ENCODE data around the gene ATP5MC2. TPM values are rescaled to one million over a fixed set of nuclear protein-coding genes. Genes with fewer than 3 reads are reported as not detected.

The ATP5MC2 gene
- total and polyA plus RNA-seq, 2 experiments from 2014 or later, result 191 to 266 TPM

DNA sequence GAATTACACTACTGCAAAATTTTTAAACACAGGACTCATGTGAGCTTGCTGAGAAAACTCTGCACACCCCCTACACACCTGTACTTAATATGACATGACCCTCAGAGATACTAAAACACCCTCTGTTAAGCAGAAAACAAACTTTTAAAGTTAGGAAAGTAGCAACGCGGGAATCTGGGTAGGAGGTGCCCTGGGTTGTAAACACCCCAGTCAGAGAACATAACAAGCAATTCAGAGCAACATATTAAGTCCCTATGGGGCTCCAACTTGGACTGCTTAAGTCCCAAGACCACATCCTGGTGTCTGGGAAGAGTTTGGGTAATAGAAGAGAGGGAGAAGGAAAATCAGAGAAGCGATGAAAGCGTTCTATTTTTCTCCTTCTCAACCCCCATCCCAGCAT is 50.9 kb downstream of the ATP5MC2 start:
- Histone ChIP-seq H2AFZ (peak overlapping the region; percentile 82), H3K79me2 (ENCODE audit: insufficient read depth) (peaks cover 57% of the 10 kb centered on the region), H3K9me2 (ENCODE audit: insufficient read depth) (no peaks in the 10 kb centered on the region), H3K9me3 (ENCODE audit: low read depth) (no peaks in the 10 kb centered on the region), H3K9ac (peak overlapping the region; percentile 91), H3K4me2 (ENCODE audit: unreplicated experiment) (peak overlapping the region; percentile 100), H3K27me3 (replicated peaks; ENCODE audit: insufficient read depth) (no peaks in the 10 kb centered on the region), H3K27ac (peak overlapping the region; percentile 67), H3K36me3 (ENCODE audit: low read depth) (peaks cover 5% of the 10 kb centered on the region; the same call in 1 of the 2 replicates), H3F3A (ENCODE audit: insufficient read depth) (peaks cover 31% of the 10 kb centered on the region), H3K4me1 (ENCODE audit: insufficient read depth) (peaks cover 23% of the 10 kb centered on the region), H4K20me1 (ENCODE audit: insufficient read depth) (no peaks in the 10 kb centered on the region), H3K4me3 (peak overlapping the region; percentile 94)
- WGBS, 2 experiments (ENCODE audit: low coverage in 1 of 2, low lambda C conversion rate in 2 of 2, missing lambda C conversion rate in 2 of 2), result 26 to 27% methylated on average over 4 of the region's 4 CpGs
- peak; percentile 44 for DNase-seq
- TF ChIP-seq EZH2 (IDR thresholded peaks at IDR 0.05; ENCODE audit: insufficient read depth, poor library complexity, severe bottlenecking) (no peak), EZH2phosphoT487 (IDR thresholded peaks at IDR 0.05; ENCODE audit: insufficient read depth, low read depth) (no peak)
- in situ Hi-C loops (cut with MboI), result no loop called here

DNA sequence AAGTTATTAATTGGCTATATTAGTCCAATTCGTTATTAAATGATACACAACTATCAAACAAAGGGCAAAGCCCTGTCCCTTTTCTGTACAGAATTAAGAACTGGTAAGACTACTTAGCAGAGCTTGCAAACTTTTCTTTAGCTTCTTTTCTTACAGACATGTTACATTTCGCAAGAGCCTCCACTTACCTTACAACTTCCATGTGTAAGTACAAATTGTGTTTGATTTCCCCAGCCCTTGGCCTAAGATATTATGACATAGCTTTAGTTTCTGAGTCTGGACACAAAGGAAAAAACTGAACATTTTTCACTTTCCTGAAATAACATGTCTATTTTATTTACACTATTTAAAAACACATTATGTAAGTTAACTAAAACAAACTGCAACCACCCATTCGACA is 51.4 kb downstream of the ATP5MC2 start:
- Histone ChIP-seq H3K79me2 (ENCODE audit: insufficient read depth) (peaks cover 62% of the 10 kb centered on the region), H3K27ac (peak overlapping the region; percentile 67), H3K27me3 (replicated peaks; ENCODE audit: insufficient read depth) (no peaks in the 10 kb centered on the region), H3K4me2 (ENCODE audit: unreplicated experiment) (peak overlapping the region; percentile 100), H3F3A (ENCODE audit: insufficient read depth) (peaks cover 31% of the 10 kb centered on the region), H3K4me1 (ENCODE audit: insufficient read depth) (peaks cover 23% of the 10 kb centered on the region), H4K20me1 (ENCODE audit: insufficient read depth) (no peaks in the 10 kb centered on the region), H3K9me3 (ENCODE audit: low read depth) (no peaks in the 10 kb centered on the region), H3K36me3 (ENCODE audit: low read depth) (peaks cover 5% of the 10 kb centered on the region; the same call in 1 of the 2 replicates), H3K9me2 (ENCODE audit: insufficient read depth) (no peaks in the 10 kb centered on the region), H2AFZ (peak overlapping the region; percentile 82), H3K4me3 (peak overlapping the region; percentile 94), H3K9ac (peak overlapping the region; percentile 91)
- DNase-seq, result peak; percentile 53
- TF ChIP-seq EZH2 (IDR thresholded peaks at IDR 0.05; ENCODE audit: insufficient read depth, poor library complexity, severe bottlenecking), result no peak
- no peak for TF ChIP-seq EZH2phosphoT487 (IDR thresholded peaks at IDR 0.05; ENCODE audit: insufficient read depth, low read depth)
- in situ Hi-C loops (cut with MboI), result no loop called here
- WGBS, 2 experiments (ENCODE audit: low coverage in 1 of 2, low lambda C conversion rate in 2 of 2, missing lambda C conversion rate in 2 of 2), result 2 to 5% methylated on average over 3 of the region's 3 CpGs

DNA sequence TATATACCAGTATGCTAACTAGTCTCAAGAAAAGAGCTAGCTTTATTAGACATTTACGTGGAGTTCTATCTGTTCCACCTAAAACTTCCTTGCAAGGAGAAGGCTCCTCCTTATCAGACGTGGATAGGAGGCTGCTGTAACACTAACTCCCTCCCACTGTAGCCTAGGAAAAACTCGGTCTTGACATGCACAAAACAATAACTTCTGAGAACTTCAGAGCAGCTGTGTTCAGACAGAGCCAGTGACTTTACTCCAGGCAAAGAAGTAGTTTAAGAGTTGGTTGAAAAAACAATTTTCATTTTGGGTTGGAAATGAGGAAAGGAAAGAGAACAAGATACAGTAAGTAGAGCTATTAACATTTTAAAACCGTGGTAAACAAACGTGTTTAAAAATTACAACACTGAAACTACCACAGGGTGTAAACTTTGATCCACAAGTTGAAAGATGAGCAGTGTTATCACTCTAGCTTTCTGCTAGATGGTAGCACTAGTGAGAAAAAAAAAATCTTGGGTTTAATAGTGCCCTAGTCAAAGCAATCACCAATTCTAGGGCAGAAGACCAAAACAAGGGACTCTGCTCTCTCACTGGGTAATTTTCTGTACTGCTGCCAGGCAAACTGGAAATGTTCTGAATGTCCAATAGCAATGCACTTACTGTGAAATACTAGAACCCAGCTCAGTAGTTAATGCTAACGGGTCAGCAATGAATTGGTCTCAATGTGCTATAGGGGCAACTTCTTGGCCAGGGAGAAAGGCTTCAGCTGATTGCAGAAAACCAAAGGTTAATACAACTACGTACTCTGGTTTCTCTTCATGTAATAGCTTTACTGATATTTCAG is 52.1 kb downstream of the ATP5MC2 start:
- Histone ChIP-seq H3K27ac (peak overlapping the region; percentile 67), H3K9ac (peak overlapping the region; percentile 91), H3K4me2 (ENCODE audit: unreplicated experiment) (peak overlapping the region; percentile 100), H3K9me3 (ENCODE audit: low read depth) (no peaks in the 10 kb centered on the region), H4K20me1 (ENCODE audit: insufficient read depth) (no peaks in the 10 kb centered on the region), H3K36me3 (ENCODE audit: low read depth) (peaks cover 5% of the 10 kb centered on the region; the same call in 1 of the 2 replicates), H3F3A (ENCODE audit: insufficient read depth) (peaks cover 31% of the 10 kb centered on the region), H3K79me2 (ENCODE audit: insufficient read depth) (peaks cover 69% of the 10 kb centered on the region), H2AFZ (peak overlapping the region; percentile 82), H3K9me2 (ENCODE audit: insufficient read depth) (no peaks in the 10 kb centered on the region), H3K4me1 (ENCODE audit: insufficient read depth) (peaks cover 23% of the 10 kb centered on the region), H3K27me3 (replicated peaks; ENCODE audit: insufficient read depth) (no peaks in the 10 kb centered on the region), H3K4me3 (peak overlapping the region; percentile 94)
- TF ChIP-seq EZH2phosphoT487 (IDR thresholded peaks at IDR 0.05; ENCODE audit: insufficient read depth, low read depth) (no peak), EZH2 (IDR thresholded peaks at IDR 0.05; ENCODE audit: insufficient read depth, poor library complexity, severe bottlenecking) (no peak)
- in situ Hi-C loops (cut with MboI), result no loop called here
- WGBS, 2 experiments (ENCODE audit: low coverage in 1 of 2, low lambda C conversion rate in 2 of 2, missing lambda C conversion rate in 2 of 2), result 3% methylated on average over 7 of the region's 7 CpGs
- DNase-seq, result peak; percentile 74

DNA sequence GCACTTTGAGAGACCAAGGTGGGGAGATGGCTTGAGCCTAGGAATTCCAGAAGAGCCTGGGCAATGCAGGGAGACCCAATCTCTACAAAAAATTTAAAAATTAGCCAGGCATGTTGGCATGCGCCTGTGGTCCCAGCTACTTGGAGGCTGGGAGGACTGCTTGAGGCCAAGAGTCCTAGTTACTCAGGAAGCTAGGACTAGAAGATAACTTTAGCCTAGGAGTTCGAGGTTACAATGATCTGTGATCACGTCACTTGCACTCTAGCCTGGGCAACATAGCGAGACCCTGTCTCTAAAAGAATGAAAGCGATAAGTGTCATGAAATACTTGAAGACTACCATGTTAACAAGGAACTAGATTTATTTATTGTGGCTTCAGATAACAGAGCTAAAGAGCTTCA is 53.2 kb downstream of the ATP5MC2 start:
- 98 to 99% methylated on average over 5 of the region's 5 CpGs for WGBS, 2 experiments (ENCODE audit: low coverage in 1 of 2, low lambda C conversion rate in 2 of 2, missing lambda C conversion rate in 2 of 2)
- no peaks in the 10 kb centered on the region for H4K20me1 ChIP-seq (ENCODE audit: insufficient read depth)
- no peaks in the 10 kb centered on the region for H3K9me2 ChIP-seq (ENCODE audit: insufficient read depth)
- H3K27me3 ChIP-seq (replicated peaks; ENCODE audit: insufficient read depth), result no peaks in the 10 kb centered on the region
- H3K4me3 ChIP-seq, result peak overlapping the region; percentile 94
- H3K9ac ChIP-seq, result peak overlapping the region; percentile 91; the same call in 1 of the 2 replicates
- peaks cover 80% of the 10 kb centered on the region for H3K79me2 ChIP-seq (ENCODE audit: insufficient read depth)
- in situ Hi-C loops (cut with MboI), result no loop called here
- no peak for DNase-seq
- H3K9me3 ChIP-seq (ENCODE audit: low read depth), result no peaks in the 10 kb centered on the region
- peaks cover 5% of the 10 kb centered on the region; the same call in 1 of the 2 replicates for H3K36me3 ChIP-seq (ENCODE audit: low read depth)
- H3K4me1 ChIP-seq (ENCODE audit: insufficient read depth), result peaks cover 31% of the 10 kb centered on the region
- H2AFZ ChIP-seq, result no peak overlapping the region
- peaks cover 31% of the 10 kb centered on the region for H3F3A ChIP-seq (ENCODE audit: insufficient read depth)
- no peak for TF ChIP-seq EZH2 (IDR thresholded peaks at IDR 0.05; ENCODE audit: insufficient read depth, poor library complexity, severe bottlenecking)
- TF ChIP-seq EZH2phosphoT487 (IDR thresholded peaks at IDR 0.05; ENCODE audit: insufficient read depth, low read depth), result no peak
- peak overlapping the region; percentile 100 for H3K4me2 ChIP-seq (ENCODE audit: unreplicated experiment)
- H3K27ac ChIP-seq, result peak overlapping the region; percentile 67
